Hippocampal formation (tissue), 2 donors: ENCODE data around the gene TAS2R60.
"Not testable (repeated sequence)": the region's sequence is repeated elsewhere in the genome, so short reads cannot be mapped to it uniquely, and the experiment has no call there.

Experiments
- DNase-seq, 2 donors: peaks; one replicate each; lab custom pipeline; 2025; lab: John Stamatoyannopoulos, UW

Gene TAS2R60

DNA sequence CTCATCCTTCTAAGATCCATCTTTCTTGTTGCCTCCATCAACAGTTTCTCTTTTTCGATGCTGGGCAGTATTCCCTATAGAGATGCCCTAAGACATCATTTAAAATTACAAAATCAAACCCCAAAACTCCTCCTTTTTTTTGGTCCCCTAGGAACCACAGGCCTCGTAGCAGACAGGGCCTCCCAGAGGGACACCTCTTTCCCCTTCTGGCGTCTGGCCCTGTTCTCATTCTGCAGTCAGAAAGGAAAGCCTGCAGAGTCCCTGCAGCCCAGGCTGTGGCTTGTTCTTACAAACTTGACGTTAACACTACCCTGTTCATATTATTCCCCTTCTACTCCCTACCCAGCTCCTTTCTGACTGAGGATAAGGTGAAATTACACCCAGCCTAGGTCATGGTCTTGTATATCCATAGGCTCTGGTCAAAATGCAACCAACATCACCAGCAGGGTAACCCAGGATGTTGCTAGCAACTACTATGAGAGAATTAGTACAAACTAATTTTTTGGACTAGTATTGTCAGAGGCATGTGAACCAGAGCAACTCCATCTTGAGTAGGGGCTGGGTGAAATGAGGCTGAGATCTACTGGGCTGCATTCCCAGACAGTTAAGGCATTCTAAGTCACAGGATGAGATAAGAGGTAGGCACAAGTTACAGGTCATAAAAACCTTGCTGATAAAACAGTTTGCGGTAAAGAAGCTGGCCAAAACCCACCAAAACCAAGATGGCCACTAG, 31.1 kb upstream of the TAS2R60 start:
- no peak for DNase-seq

DNA sequence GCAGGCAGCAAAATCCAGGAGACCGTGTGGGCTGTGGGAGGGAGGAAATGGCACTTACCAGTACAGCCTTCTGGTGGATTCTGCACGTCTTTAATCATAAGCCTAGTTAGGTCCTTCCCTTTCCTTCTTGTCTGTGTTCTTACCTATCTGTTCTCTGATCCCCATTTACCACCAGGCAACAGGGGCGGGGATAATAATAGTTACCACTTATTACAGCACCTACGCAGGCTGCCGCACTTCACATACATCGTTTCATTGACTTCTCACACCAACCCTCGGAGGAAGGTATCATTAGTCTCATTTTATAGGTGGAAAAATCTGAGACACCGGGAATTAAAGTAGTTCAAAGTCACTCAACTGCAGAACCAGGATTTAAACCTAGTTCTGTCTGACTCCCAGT, 30.1 kb upstream of the TAS2R60 start:
- DNase-seq: no peak

DNA sequence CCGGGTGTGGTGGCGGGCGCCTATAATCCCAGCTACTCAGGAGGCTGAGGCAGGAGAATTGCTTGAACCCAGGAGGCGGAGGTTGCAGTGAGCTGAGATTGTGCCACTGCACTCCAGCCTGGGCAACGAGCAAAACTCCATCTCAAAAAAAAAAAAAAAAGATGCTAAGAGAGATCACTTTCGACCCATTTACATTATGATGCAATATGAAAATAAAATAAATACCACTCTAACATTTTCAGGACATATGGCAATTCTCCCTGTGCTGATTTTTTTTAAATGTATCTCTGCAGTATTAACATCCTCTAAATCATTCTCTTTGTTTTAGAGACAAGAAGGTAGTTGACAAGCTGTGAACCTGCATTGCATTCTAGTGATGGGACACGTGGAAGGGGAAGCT, 28.0 kb upstream of the TAS2R60 start:
- DNase-seq: not testable (repeated sequence)

DNA sequence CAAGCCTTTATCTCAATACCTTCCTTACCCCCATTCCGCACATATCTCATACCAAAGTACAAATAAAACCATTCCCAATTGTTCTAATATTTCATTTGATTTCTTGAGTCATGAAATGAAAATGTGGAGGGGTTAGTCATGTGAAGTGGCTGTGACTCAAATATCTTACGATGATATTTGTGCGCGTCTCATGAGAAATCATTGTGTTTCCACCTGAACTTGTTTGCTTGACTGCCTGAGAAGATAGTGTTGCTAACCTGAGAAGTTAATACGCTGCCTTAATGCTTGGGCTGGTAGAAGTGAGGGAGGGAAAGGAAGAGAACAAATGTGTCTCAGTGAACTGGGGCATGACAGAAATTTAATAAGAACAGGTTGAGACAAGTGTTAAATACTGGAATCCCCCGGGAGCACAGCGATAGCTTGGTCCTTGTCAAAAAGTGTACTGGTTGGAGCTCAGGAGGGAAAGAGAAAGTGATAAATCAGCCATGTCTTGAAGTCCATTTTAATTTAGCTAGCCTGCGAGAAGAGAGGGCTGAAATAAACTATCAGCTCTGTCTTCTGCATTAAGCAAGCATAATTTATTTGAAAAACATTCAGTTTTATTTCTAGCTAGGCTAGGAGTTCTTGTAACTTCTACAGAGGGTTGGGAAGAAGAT, 27.4 kb upstream of the TAS2R60 start:
- no peak for DNase-seq

DNA sequence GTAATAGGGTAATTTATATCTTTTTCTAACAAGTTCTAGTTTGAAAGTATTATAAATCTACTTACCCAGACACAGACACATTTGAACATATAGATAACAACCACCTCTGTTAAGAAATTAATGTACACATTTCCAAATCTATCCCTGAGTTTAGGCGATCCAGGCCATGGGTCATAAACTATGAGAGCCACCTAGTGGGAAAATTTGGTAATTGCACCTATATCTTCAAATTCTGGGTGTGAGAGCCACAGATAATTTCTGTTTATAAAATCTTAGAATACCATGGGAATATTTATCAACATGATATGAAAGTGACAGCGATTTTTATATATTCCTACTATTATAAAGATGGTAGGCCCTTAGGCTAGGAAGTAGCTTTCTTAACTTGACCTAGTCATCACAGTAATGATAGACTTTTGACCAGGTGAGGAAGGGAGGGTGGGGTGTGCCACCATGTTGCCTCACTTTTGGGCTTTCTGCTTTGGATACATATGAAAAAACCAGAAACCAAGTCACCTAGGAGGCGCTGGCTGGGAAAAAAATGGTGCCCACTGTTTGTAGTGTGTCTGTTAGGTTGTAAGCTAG, 26.6 kb upstream of the TAS2R60 start:
- peak in 1 of 2 donors; percentile 59 for DNase-seq

DNA sequence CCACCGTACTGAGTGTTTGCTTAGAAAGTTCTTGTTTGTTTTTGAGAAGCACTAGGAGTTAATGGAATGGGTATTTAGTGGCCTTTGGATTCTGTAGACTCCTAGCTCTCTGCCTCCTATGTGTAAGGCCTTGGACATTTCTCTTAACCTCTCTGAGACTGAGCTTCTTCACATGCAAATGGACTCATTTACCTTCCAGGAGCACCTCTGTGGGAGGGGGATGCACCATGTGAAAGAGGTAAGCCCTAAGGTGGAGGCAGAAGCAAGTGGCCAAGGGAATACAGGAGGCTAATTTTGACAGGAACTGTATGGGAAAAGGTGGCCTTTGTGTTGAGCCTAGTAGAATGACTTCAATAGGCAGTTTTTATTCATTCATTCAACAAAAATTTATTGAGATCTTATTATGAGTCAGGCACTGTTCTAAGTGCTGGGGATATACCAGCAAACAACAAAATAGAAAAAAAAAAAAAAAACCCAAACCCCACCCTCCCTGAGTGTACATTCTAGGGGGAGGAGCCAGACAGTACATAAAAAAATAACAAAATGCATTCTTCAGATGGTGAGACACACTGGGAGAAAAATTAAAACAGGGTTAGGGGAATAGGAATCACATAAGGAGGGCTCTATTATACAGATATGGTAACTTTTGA, 25.4 kb upstream of the TAS2R60 start:
- DNase-seq: no peak

DNA sequence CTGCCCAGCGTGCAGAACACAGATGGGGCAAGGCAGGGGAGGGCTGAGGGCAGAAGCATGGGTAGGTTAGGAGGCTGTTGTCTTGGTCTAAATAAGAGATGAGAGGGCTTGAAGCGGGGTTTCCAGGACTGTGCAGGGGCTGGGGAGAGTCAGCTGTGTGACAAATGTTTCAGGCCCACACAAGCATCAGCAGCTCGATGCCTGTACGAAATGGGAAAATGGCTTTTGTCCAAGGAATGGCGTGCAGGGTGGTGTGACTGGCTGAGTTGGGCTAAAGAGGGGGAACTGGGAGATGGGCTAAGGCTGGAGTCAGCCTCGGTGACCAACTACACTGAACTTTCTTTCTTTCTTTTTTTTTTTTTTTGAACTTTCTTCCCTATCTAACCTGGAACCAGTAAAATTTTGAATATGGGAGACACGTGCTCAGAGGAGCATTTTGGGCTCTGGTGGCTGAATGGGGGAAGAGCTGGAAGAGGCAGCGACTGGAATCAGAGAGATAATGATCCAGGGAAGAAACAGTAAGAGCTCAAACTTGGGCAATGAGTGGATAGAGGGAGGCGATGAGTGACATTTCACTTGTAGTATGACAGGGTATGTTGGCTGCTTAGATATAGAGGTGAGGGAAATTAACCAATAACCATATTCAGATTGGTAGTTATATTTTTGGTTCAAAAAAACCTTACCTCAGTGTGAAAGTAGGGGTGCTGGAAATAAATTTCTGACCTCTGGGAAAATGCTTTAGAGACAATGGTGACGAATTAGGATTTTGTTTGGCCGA, 24.4 kb upstream of the TAS2R60 start:
- DNase-seq: no peak

DNA sequence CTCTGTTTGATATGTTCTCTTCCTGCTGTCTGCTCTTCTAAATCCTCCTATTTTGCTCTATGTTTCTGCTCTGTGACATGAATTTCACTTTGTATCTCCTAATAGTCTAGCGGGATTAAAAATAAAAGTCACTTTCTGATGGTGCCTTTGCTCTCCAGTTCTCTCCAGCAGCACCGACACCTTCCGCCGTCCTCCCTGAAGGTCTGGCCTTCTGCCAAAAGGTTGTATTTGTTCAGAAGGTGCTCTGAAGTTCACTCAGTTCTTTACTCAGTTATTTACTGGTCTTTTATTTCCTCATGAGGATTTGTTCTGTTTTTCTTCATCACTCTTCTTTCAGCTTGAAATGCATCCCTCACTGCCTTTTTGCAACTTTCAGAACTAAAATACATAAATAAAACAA, 23.4 kb upstream of the TAS2R60 start:
- no peak for DNase-seq

DNA sequence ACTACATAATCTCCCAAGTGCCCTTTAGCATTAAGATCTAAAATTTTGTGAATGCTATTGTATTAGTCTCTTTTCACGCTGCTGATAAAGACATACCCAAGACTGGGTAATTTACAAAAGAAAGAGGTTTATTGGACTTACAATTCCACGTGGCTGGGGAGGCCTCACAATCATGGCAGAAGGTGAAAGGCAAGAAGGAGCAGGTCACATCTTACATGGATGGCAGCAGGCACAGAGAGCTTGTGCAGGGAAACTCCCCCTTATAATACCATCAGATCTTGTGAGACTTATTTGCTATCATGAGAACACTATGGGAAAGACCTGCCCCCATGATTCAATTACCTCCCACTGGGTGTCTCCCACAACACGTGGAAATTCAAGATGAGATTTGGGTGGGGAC, 22.6 kb upstream of the TAS2R60 start:
- DNase-seq: not testable (repeated sequence)

DNA sequence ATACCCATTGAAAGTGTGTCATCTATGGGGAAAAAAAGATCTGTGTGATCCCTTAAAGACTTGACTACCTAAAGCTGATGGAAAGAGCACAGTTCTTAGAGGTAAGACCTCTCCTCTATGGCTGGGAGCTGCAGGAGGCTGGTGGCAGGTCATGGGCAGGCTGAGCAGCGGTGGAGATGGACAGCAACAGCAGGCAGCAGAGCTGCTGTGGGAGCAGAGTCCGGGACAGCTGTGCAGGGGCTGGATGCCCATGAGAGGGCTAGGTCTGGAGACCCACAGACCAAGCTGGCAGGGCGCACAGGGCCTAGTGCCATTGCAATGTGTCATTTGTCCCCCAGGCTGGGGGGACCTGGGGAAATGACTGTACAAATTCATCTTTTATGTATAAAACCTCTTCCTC, 21.2 kb upstream of the TAS2R60 start:
- no peak for DNase-seq

DNA sequence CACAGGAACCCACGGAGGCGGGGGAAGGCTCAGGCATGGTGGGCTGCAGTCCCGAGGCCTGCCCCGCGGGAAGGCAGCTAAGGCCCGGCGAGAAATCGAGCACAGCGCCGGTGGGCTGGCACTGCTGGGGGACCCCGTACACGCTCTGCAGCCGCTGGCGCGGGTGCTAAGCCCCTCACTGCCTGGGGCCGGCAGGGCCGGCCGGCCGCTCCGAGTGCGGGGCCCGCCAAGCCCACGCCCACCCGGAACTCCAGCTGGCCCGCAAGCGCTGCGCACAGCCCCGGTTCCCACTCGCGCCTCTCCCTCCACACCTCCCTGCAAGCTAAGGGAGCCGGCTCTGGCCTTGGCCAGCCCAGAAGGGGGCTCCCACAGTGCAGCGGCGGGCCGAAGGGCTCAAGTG, 18.8 kb upstream of the TAS2R60 start:
- not testable (repeated sequence) for DNase-seq

DNA sequence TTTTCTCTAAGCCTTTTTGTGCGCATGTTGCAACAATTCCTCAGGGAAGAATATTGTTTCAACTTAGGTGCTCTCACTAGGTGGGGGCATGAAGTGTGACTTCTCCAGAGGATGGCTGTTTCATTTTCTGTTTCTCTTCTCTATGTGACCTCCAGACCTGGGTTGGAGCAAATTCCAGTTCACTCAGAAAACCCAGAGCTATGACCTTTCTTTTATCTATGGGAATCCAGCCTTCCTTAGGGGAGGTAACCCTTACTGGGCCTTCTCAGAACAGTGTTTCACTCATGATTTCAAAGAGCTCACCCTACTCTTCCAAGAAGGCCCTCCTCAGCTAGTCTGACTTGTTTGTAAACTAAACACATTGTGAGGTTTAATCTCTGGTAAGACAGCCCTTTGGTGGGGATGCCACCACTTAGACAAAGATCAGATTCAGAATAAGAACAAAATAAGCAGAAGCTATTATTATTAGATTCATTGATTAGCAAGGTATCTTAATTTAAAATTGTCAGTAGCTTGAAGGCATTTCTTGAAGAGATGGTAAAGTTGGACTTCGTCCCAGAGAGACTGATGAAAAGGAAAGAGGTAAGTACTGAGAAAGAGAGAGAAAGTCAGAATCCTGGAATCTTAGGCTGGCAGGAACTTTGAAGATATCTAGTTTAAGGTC, 16.6 kb upstream of the TAS2R60 start:
- no peak for DNase-seq

DNA sequence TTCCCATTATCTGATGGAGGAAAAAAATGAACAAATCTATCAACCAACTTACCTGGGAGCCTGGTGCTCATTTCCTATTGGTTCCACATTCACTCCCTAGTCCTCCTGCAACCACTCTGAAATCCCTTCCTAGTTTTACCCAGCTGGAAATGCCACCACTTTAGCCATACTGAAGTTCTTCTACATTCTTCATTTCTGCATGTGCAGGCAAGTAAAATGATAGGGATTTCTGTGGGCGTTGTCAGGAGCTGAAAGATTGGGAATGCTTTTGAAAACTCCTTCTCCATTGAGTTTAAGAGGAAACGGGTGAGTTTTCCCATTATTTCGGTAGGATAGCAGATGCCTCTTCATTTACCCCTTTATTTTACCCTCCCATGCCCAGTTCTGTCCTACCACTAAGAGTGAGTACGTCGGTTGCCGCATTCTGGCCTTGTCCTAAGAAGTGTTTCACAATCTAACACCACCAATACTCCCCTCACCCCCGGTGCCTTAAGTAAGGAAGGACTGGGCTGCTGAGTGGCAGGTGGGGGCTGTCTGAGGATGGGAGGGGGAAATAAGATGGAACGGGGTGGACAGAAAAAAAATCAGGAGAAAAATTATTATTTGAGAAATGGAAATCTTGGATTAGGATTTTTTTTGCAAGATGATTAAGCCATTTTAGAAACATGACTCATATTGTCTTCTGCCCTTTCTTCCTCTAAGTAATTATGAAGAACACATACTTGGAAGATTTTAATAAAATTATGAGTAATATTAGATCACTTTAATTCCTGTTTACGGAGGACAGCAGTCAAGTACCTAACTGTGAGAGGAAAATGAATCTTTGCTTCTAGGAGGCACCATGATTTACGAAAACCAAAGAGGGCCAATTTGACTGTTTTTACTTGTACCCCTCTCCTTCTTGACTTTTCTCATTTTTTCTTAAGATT, 13.2 kb upstream of the TAS2R60 start:
- no peak for DNase-seq

DNA sequence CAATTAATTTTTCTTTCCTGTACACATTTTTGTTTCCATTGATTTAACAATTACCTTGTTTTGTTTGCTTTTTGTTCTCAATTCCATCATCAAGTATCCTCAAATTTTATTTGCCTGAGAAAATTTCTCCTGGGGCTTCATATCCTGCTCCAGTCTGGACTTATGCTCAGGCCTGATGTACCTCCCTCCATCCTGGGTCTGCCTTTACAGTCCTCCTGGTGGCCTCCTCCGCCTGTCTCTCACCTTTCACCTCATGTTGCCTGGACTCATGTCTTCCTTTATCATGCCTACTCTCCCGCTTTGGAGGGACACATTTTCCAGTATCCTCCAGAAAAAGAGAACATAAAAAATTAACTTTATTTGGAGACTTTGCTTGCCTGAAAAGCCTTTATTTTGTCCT, 12.1 kb upstream of the TAS2R60 start:
- DNase-seq: no peak

DNA sequence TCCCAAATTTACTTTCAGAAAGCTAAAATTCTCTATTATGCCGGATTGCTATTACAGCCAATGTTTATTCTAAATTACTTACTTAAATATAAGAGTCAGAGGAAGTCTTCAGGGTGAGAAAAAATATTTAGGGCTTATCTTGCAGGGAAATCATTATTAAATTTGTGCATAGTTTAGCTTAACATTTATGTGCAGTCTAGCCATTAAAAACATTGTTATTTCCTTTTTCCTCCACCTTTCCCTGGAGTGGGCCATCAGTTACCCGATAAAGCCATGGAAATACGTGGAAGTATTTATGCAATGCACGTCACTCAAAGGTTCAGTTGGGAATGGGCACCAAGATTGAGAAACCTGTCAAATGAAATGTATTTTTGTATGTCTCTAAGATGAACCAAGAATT, 9.5 kb upstream of the TAS2R60 start:
- no peak for DNase-seq

DNA sequence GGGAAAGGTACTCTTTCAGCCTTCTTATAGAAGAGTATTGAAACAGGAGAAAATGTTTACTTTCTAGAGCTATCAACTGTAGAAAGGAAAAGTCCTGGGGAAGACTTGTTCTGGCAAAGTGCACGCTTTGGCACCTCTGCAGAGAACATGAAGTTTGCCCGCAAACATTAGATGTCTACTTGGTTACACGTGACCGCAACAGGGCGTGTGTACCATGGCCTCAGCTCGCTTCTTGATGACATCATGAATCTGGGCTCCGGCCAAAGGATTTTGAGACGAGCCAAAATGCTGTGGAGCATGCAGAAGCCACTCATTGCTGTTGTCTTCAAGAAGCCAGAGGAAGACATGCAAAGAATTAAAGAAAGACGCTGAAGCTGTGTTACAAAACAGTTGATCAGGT, 8.6 kb upstream of the TAS2R60 start:
- DNase-seq: no peak

DNA sequence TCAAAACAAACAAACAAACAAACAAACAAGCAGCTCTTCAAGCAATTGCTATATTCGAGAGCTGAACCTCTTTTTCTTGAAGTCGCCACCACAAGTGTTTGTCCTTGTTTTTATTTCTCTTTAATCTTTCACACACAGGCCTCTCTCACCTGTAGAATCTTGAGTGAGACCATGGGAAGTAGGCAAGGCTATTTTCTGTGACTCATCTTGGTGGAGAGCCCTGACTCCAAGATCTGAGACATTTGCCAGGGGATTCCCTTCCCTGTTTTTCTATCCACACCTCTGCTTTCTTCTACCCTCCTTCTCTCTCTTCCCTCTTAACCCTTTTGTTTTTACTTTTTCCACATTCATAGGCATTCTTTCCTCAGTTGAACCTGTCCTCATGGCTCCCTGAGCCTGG, 8.0 kb upstream of the TAS2R60 start:
- no peak for DNase-seq

DNA sequence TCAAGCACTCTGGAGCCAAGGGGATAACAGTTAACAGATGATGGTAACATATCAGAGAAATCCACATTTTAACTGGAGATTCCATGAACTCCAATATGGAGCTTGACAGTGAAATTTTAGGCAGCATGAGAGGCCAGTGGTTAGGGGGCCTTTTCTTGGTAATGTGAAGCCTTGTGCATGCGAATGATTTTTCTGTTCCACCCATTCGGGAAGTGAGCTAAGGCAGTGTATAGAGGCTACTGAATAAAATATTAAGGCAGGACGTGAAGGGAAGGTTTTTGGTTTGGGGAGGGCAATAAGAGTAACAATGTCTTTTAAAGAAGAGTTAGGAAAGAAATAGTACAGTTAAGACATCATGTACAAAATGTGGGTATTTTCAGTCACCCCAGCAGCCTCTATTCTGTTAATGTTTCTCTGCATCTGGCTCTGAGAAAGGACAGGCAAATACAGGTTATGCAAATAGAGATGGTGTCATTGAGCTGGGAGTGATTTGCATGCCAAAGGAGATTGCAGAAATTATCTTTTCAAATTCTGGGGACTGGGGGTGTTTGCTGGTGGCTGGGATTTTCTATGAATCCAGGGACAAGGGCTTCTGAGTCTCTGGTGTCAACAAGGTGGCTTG, 6.8 kb upstream of the TAS2R60 start:
- DNase-seq: no peak

DNA sequence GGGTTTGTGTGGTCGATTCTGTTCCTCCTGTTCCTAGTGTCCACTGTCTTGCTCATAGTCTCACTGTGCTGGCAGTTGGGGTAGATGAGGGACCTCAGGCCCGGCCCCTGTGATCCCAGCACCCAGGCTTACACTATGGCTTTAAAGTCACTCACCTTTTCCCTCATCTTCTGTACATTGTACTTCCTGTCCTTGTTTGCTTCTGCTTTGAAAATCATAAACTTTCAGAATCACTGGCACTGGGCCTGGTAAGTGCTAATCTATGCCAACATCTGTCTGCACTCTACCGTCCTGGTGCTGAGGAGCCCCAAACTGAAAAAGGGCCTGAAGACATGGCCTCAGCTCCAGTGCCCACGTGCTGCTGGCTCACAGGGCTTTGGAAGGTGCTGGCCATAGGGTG, 5.7 kb upstream of the TAS2R60 start:
- no peak for DNase-seq

DNA sequence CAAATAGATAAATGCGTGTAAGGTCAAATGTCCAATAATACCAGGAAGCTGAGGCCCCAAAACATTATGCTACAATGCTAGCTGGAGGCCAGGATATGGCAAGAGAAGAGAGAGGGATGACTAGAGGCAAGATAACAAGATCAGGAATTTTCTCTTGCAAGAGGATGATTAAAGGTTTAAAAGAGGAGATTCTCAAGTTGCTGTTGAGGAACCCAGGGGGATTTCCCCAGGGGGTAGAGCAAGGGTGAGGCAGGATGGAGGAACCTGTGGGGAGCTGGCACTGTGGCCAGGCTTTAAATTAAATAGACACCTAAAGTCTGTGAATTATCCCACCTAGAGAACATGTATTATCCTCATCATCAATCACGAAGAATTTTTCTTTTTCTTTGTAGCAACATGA, 3.4 kb upstream of the TAS2R60 start:
- DNase-seq: no peak
